Right atrium auricular region (tissue), 2 donors: Measurements from ENCODE around the gene ANAPC1. TPM values are rescaled to one million over a fixed set of nuclear protein-coding genes. Genes with fewer than 3 reads are reported as not detected.

ENCODE experiments used
- DNase-seq: peaks from one replicate; pipeline ENCODE4 v3.0.0-alpha.2; 2019; ENCODE audit warnings: low spot score
- H3K27ac ChIP-seq, 2 donors: fragments of 200-600 bp; sonication (generic); 1 replicate in 1 of 2; 2 replicates in 1 of 2; pipeline ENCODE4 v1.5.1; 2016 to 2019
- H3K27me3 ChIP-seq, 2 donors: fragments of 200-600 bp; sonication (generic); one replicate each; pipeline versions ENCODE4 v1.5.1 to v1.6.0; 2017 to 2019
- H3K36me3 ChIP-seq: fragments of 200-600 bp; sonication (generic); one replicate; pipeline ENCODE4 v1.5.1; 2016
- H3K4me1 ChIP-seq, 2 donors: fragments of 200-600 bp; sonication (generic); one replicate each; pipeline versions ENCODE4 v1.5.1 to v1.6.0; 2017 to 2019
- H3K4me3 ChIP-seq, 2 donors: fragments of 200-600 bp; sonication (generic); 1 replicate in 1 of 2; 2 replicates in 1 of 2; pipeline ENCODE4 v1.5.1; 2017 to 2019; ENCODE audit warnings: mild to moderate bottlenecking in 1 of 2, moderate library complexity in 1 of 2
- H3K9me3 ChIP-seq, 2 donors: fragments of 200-600 bp; sonication (generic); one replicate each; pipeline ENCODE4 v1.5.1; 2019
- CTCF ChIP-seq, 2 donors: fragments of 200-600 bp; sonication (generic); IDR thresholded peaks; one replicate each; pipeline ENCODE4 v1.5.1; 2019; ENCODE audit warnings: antibody characterized with exemption in 2 of 2
- total RNA-seq, 2 donors: library from RNA; depleted of rRNA; stranded (reverse); fragments of >200 nt; gene quantifications; one replicate each; pipeline ENCODE4 v1.1.0, GENCODE V29; 2016

The ANAPC1 gene
- total RNA-seq, 2 donors from 2014 or later = 19.0 to 23.5 TPM

GRCh38 chr2:111927723-111928122 is 43.7 kb upstream of the ANAPC1 start:
- H3K27me3 ChIP-seq = no peaks in the 10 kb centered on the region
- H3K4me1 ChIP-seq = peaks cover 0 to 10% of the 10 kb centered on the region in 2 donors
- DNase-seq = no peak
- peaks cover 30% of the 10 kb centered on the region for H3K36me3 ChIP-seq
- H3K27ac ChIP-seq = no peak overlapping the region
- no peak overlapping the region for H3K4me3 ChIP-seq
- TF ChIP-seq CTCF (IDR thresholded peaks at IDR 0.05) = no peak
- H3K9me3 ChIP-seq = no peaks in the 10 kb centered on the region

- peaks cover 12% of the 10 kb centered on the region for H3K36me3 ChIP-seq
- no peaks in the 10 kb centered on the region for H3K9me3 ChIP-seq
- DNase-seq = no peak
- no peak overlapping the region for H3K4me3 ChIP-seq
- no peaks in the 10 kb centered on the region for H3K27me3 ChIP-seq
- no peak overlapping the region for H3K27ac ChIP-seq
- no peak for TF ChIP-seq CTCF (IDR thresholded peaks at IDR 0.05)
- H3K4me1 ChIP-seq = peaks cover 0 to 15% of the 10 kb centered on the region in 2 donors
These were observed 40.7 kb upstream of the ANAPC1 start for GRCh38 chr2:111924617-111925107.

- no peak for DNase-seq
- H3K4me1 ChIP-seq = peaks cover 0 to 19% of the 10 kb centered on the region in 2 donors
- H3K4me3 ChIP-seq = no peak overlapping the region
- H3K27ac ChIP-seq = no peak overlapping the region
- no peaks in the 10 kb centered on the region for H3K9me3 ChIP-seq
- H3K36me3 ChIP-seq = peaks cover 6% of the 10 kb centered on the region
- TF ChIP-seq CTCF (IDR thresholded peaks at IDR 0.05) = no peak
- H3K27me3 ChIP-seq = no peaks in the 10 kb centered on the region
These were observed 39.3 kb upstream of the ANAPC1 start for GRCh38 chr2:111923276-111923804.

GRCh38 chr2:111919794-111920608 is 36.0 kb upstream of the ANAPC1 start:
- Histone ChIP-seq H3K36me3 (peaks cover 6% of the 10 kb centered on the region), H3K9me3 (no peaks in the 10 kb centered on the region), H3K4me3 (no peak overlapping the region), H3K4me1 (peaks cover 0 to 9% of the 10 kb centered on the region in 2 donors), H3K27ac (no peak overlapping the region), H3K27me3 (no peaks in the 10 kb centered on the region)
- peak; percentile 64 for DNase-seq
- TF ChIP-seq CTCF (IDR thresholded peaks at IDR 0.05) = no peak

GRCh38 chr2:111919365-111919764 is 35.4 kb upstream of the ANAPC1 start:
- TF ChIP-seq CTCF (IDR thresholded peaks at IDR 0.05) = no peak
- DNase-seq = no peak
- peaks cover 0 to 9% of the 10 kb centered on the region in 2 donors for H3K4me1 ChIP-seq
- no peak overlapping the region for H3K4me3 ChIP-seq
- no peak overlapping the region for H3K27ac ChIP-seq
- H3K9me3 ChIP-seq = no peaks in the 10 kb centered on the region
- H3K27me3 ChIP-seq = no peaks in the 10 kb centered on the region
- H3K36me3 ChIP-seq = peaks cover 6% of the 10 kb centered on the region
